MM.1S (cell line): ENCODE data around the gene TSPAN7.

Experiments
- EZH2 ChIP-seq: fragments of 300-600 bp; sonication (generic); optimal IDR thresholded peaks from 2 replicates; pipeline ENCODE3; 2017; ENCODE audit warnings: low read depth, mild to moderate bottlenecking, antibody characterized with exemption, low read length, mixed read lengths
- EZH2phosphoT487 ChIP-seq: fragments of 300-600 bp; sonication (generic); IDR thresholded peaks from 2 replicates; pipeline ENCODE4 v1.6.1; 2018; ENCODE audit warnings: antibody characterized with exemption, low read length
- TF ChIP-seq, protein P1 (sequence below): fragments of 300-600 bp; sonication (generic); IDR thresholded peaks from 2 replicates; pipeline ENCODE4 v1.5.1; 2016; ENCODE audit warnings: antibody characterized with exemption, low read length, mixed read lengths

- TF ChIP-seq EZH2 (no peak), EZH2phosphoT487 (no peak)
- TF ChIP-seq, protein P1, sequence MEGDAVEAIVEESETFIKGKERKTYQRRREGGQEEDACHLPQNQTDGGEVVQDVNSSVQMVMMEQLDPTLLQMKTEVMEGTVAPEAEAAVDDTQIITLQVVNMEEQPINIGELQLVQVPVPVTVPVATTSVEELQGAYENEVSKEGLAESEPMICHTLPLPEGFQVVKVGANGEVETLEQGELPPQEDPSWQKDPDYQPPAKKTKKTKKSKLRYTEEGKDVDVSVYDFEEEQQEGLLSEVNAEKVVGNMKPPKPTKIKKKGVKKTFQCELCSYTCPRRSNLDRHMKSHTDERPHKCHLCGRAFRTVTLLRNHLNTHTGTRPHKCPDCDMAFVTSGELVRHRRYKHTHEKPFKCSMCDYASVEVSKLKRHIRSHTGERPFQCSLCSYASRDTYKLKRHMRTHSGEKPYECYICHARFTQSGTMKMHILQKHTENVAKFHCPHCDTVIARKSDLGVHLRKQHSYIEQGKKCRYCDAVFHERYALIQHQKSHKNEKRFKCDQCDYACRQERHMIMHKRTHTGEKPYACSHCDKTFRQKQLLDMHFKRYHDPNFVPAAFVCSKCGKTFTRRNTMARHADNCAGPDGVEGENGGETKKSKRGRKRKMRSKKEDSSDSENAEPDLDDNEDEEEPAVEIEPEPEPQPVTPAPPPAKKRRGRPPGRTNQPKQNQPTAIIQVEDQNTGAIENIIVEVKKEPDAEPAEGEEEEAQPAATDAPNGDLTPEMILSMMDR = no peak
Observed at GRCh38 chrX:38610849-38611248, 49.5 kb downstream of the TSPAN7 start.
